Spleen (tissue), 11 donors: ENCODE results near the gene GIPC3. TPM values are rescaled to one million over a fixed set of nuclear protein-coding genes. Genes with fewer than 3 reads are reported as not detected.
A peak's percentile ranks its signal among the peaks of the same experiment; 100 is the strongest.
"Not testable (repeated sequence)": the region's sequence is repeated elsewhere in the genome, so short reads cannot be mapped to it uniquely, and the experiment has no call there.

ENCODE experiments used
- DNase-seq: peaks from one replicate; pipeline ENCODE4 v3.0.0-alpha.2; 2020
- H3K27ac ChIP-seq, 8 donors: fragments of 200-600 bp; sonication (generic) in 7 of 8; 1 replicate in 4 of 8; 2 replicates in 4 of 8; pipeline versions ENCODE4 v1.5.0 to v1.8.0; 2016 to 2021; ENCODE audit warnings: inconsistent platforms in 4 of 8, mild to moderate bottlenecking in 4 of 8, moderate library complexity in 1 of 8
- H3K27me3 ChIP-seq, 7 donors: fragments of 200-600 bp; sonication (generic) in 6 of 7; replicated peaks in 1 of 7; 1 replicate in 4 of 7; 2 replicates in 3 of 7; pipeline versions ENCODE4 v1.5.0 to v1.8.0; 2016 to 2021; ENCODE audit warnings: inconsistent platforms in 3 of 7, mild to moderate bottlenecking in 1 of 7
- H3K36me3 ChIP-seq, 6 donors: fragments of 200-600 bp; sonication (generic) in 5 of 6; 1 replicate in 4 of 6; 2 replicates in 2 of 6; pipeline versions ENCODE4 v1.5.0 to v1.8.0; 2016 to 2021; ENCODE audit warnings: inconsistent platforms in 2 of 6
- H3K4me1 ChIP-seq, 6 donors: fragments of 200-600 bp; sonication (generic) in 5 of 6; 1 replicate in 3 of 6; 2 replicates in 3 of 6; pipeline versions ENCODE4 v1.5.0 to v1.8.0; 2016 to 2021; ENCODE audit warnings: inconsistent platforms in 3 of 6
- H3K4me3 ChIP-seq, 8 donors: fragments of 200-600 bp; sonication (generic) in 7 of 8; 1 replicate in 4 of 8; 2 replicates in 4 of 8; pipeline versions ENCODE4 v1.5.0 to v1.8.0; 2016 to 2021; ENCODE audit warnings: inconsistent platforms in 4 of 8, mild to moderate bottlenecking in 4 of 8, moderate library complexity in 2 of 8
- H3K9me3 ChIP-seq, 8 donors: fragments of 200-600 bp; sonication (generic) in 7 of 8; 1 replicate in 4 of 8; 2 replicates in 4 of 8; pipeline versions ENCODE4 v1.5.0 to v1.8.0; 2016 to 2021; ENCODE audit warnings: inconsistent platforms in 4 of 8
- CTCF ChIP-seq, 11 experiments: fragments of 200-600 bp in 7 of 11; fragments of 450-650 bp in 4 of 11; sonication (generic) in 4 of 11; IDR thresholded peaks in 8 of 11; conservative IDR thresholded peaks in 3 of 11; 1 replicate in 7 of 11; 2 replicates in 4 of 11; pipeline versions ENCODE4 v1.4.0 to v1.8.0; 2016 to 2021; ENCODE audit warnings: antibody characterized with exemption in 11 of 11, inconsistent platforms in 4 of 11, mild to moderate bottlenecking in 1 of 11
- POLR2A ChIP-seq, 3 donors: fragments of 450-650 bp; IDR thresholded peaks; one replicate each; pipeline ENCODE4 v1.5.1; 2017; ENCODE audit warnings: antibody characterized with exemption in 3 of 3, mild to moderate bottlenecking in 1 of 3
- POLR2AphosphoS5 ChIP-seq, 3 donors: sonication (generic); formaldehyde crosslinking; IDR thresholded peaks; one replicate each; pipeline ENCODE4 v1.5.1; 2017; ENCODE audit warnings: antibody characterized with exemption in 3 of 3
- WGBS, 5 donors: extraction: QIAGEN DNeasy Blood & Tissue Kit in 3 of 5; methylation state at CpG; one replicate each; pipeline versions ENCODE4 v1.1.5 to v1.1.7; 2013 to 2018; 5-methylcytosine and 5-hydroxymethylcytosine counted together
- intact Hi-C: fragments of 100-400 bp; cut with DNase I; formaldehyde crosslinking; loops from one replicate; pipeline ENCODE4 v1.15.0; 2023; ENCODE audit warnings: low total_unique reads
- polyA plus RNA-seq, 3 donors: library from polyadenylated mRNA; stranded (reverse); fragments of 200-250 nt; gene quantifications; one replicate each; pipeline ENCODE4 v1.2.1, GENCODE V29; 2013
- total RNA-seq, 7 donors: library from RNA; depleted of rRNA in 3 of 7; stranded (reverse); fragments of >200 nt in 3 of 7; fragmentation: NEBNext Ultra II Directional in 4 of 7; extraction: Animal tissue kit (Norgen Biotek cat#: 25700) in 4 of 7; gene quantifications; one replicate each; pipeline versions ENCODE4 v1.1.0 to v1.2.1, GENCODE V29; 2016 to 2021
- donor health status: healthy with polysubstance abuse.
- donor health status: DM: no; HTN: no; CAD: no; lungs with moderate emphysema.
- donor health status: DM: no; HTN: no; CAD: no.
- donor health status: Bipolar disorder and iron deficiency.
- donor health status: healthy.
- donor health status: DM: no; HTN: no; CAD: no.
- donor health status: DM: yes; HTN: yes; CAD: no.

The GIPC3 gene
- total and polyA plus RNA-seq, 10 donors, result 0.80 to 9.2 (median 5.1) TPM

DNA sequence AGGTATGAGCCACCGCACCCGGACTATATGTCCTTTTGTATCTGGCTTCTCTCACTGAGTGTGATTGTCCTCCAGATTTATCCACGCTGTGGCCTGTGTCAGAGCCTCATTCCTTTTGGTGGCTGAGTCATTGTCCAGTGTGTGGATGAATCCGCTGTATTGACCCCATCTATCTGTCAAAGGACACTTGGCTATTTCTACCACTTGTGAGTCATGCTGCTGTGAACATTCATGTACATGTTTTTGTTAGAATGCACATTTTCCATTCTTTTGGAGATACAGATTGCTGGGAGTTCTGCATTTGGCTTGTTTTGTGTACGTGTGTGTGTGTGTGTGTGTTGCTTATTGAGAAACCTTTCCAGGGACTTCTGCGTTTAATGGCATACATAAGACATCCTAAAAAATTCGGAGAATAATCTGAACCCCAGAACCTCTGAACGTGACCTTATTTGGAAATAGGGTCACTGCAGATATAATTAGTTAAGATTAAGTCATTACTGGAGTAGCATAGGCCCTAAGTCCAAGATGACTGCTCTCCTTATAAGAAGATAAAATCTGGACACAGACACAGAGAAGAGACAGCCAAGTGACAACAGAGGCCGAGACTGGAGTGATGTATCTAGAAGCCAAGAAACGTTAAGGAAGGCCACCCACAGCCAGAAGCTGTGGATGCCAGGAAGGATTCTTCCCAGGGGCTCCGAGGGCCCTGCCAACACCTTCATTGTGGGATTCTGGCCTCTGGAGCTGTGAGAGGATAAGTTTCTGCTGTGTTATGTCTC lies 4.9 kb upstream of the GIPC3 start:
- WGBS, 5 donors, result 68 to 81% (median 73%) methylated on average over 11 of the region's 11 CpGs
- no peak for TF ChIP-seq CTCF (IDR thresholded peaks at IDR 0.05 in 8 of 11, conservative IDR thresholded peaks at IDR 0.05 in 3 of 11)
- peak in 1 of 3 donors; percentile 20 for TF ChIP-seq POLR2AphosphoS5 (IDR thresholded peaks at IDR 0.05)
- no peak overlapping the region for H3K4me3 ChIP-seq
- H3K36me3 ChIP-seq, result peaks cover 0 to 32% (median 2%) of the 10 kb centered on the region in 6 donors
- H3K27ac ChIP-seq, result peak overlapping the region in 2 of 8 donors; percentile 26 to 38
- H3K27me3 ChIP-seq, result peaks cover 0 to 12% (median 4%) of the 10 kb centered on the region in 7 donors
- no peak for DNase-seq
- H3K4me1 ChIP-seq, result peaks cover 0 to 20% (median 14%) of the 10 kb centered on the region in 6 donors
- no peaks in the 10 kb centered on the region for H3K9me3 ChIP-seq
- intact Hi-C loops, result loop anchor here (5.0 kb wide), 1 partner anchor 37 kb away; no protein-coding TSS in a partner anchor

DNA sequence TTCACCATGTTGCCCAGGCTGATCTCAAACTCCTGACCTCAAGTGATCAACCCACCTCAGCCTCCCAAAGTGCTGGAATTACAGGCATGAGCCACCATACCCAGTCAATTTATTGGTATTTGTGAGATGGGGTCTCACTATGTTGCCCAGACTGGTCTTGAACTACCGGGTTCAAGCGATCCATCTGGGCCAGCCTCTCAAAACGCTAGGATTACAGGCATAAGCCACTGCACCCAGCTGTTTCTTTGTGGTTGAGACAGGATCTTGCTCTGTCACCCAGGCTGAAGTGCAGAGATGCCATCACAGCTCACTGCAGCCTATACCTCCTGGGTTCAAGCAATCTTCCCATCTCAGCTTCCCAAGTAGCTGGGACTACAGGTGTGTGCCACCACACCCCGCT lies 3.5 kb upstream of the GIPC3 start:
- 75 to 88% (median 80%) methylated on average over 4 of the region's 4 CpGs for WGBS, 5 donors
- not testable (repeated sequence) for H3K9me3 ChIP-seq, DNase-seq, H3K4me3 ChIP-seq, H3K27ac ChIP-seq
- Histone ChIP-seq H3K27me3 (peaks cover 0 to 26% (median 8%) of the 10 kb centered on the region in 7 donors), H3K36me3 (peaks cover 0 to 18% (median under 1%) of the 10 kb centered on the region in 6 donors), H3K4me1 (peaks cover 0 to 20% (median 14%) of the 10 kb centered on the region in 6 donors)
- intact Hi-C loops, result loop anchor here (5.0 kb wide), 1 partner anchor 36 kb away; no protein-coding TSS in a partner anchor

- intact Hi-C loops, result loop anchor here (5.0 kb wide), 1 partner anchor 33 kb away; no protein-coding TSS in a partner anchor
Measured at GRCh38 chr19:3584036-3584802, 1.1 kb upstream of the GIPC3 start.

GRCh38 chr19:3586127-3586626 lies 899 bp downstream of the GIPC3 start:
- peaks cover 0 to 22% (median 13%) of the 10 kb centered on the region in 6 donors for H3K4me1 ChIP-seq
- DNase-seq, result no peak
- H3K9me3 ChIP-seq, result no peaks in the 10 kb centered on the region
- peaks cover 0 to 26% (median 8%) of the 10 kb centered on the region in 7 donors for H3K27me3 ChIP-seq
- WGBS, 5 donors, result 4 to 32% (median 27%) methylated on average over 6 to 16 of the region's 16 CpGs
- H3K4me3 ChIP-seq, result peak overlapping the region; percentile 22 to 71 (median 38)
- H3K27ac ChIP-seq, result peak overlapping the region in 3 of 8 donors; percentile 8 to 37 (median 15)
- TF ChIP-seq POLR2AphosphoS5 (IDR thresholded peaks at IDR 0.05) (peak in 1 of 3 donors; percentile 14), CTCF (IDR thresholded peaks at IDR 0.05 in 8 of 11, conservative IDR thresholded peaks at IDR 0.05 in 3 of 11) (peak; percentile 29 to 78 (median 71)), POLR2A (IDR thresholded peaks at IDR 0.05) (no peak)
- intact Hi-C loops, result no loop called here
- H3K36me3 ChIP-seq, result peaks cover 0 to 6% (median 0%) of the 10 kb centered on the region in 6 donors

More at GRCh38 chr19:3584036-3584802, 1.1 kb upstream of the GIPC3 start:
- Histone ChIP-seq H3K27me3 (peaks cover 0 to 26% (median 8%) of the 10 kb centered on the region in 7 donors), H3K4me1 (peaks cover 0 to 22% (median 13%) of the 10 kb centered on the region in 6 donors)
- H3K36me3 ChIP-seq, DNase-seq, H3K27ac ChIP-seq, H3K4me3 ChIP-seq, H3K9me3 ChIP-seq: not testable (repeated sequence)
- 87 to 95% (median 91%) methylated on average over 15 of the region's 15 CpGs for WGBS, 5 donors
